Measurements from ENCODE around the gene MYPOP.

Gene MYPOP

DNA sequence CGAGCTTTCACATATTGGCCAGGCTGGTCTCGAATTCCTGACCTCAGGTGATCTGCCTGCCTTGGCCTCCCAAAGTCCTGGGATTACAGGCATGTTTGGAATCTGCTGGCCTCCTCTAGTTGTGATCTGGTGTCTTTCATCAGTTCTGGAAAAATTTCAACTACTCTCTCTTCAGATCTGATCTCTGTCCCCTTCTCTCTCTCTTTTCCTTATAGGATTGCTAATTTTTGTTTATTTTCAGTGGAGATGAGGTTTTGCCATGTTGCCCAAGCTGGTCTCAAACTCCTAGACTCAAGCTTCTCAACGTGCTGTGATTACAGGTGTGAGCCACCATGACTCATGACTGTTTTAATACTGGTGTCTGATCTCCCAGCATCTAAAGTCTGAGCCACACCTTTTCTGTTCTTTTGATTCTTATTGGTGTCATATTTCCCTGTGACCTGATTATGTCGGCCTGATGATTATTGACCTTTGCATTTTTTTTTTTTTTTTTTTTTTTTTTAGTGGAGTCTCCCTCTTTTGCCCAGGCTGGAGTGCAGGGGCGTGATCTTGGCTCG lies 22.6 kb upstream of the MYPOP start:
- Histone ChIP-seq H3K27ac (ENCODE audit: low read depth, low read length) (no peak overlapping the region), H3K27me3 (ENCODE audit: control insufficient read depth, insufficient read depth, low read length) (peaks cover 2% of the 10 kb centered on the region), H3K4me3 (ENCODE audit: low read length) (no peak overlapping the region), H3K9ac (ENCODE audit: low read length) (no peak overlapping the region), H3K36me3 (ENCODE audit: control insufficient read depth, insufficient read depth, low read length) (no peaks in the 10 kb centered on the region), H3K4me1 (ENCODE audit: control insufficient read depth, insufficient read depth, low read length) (peaks cover 2% of the 10 kb centered on the region)

DNA sequence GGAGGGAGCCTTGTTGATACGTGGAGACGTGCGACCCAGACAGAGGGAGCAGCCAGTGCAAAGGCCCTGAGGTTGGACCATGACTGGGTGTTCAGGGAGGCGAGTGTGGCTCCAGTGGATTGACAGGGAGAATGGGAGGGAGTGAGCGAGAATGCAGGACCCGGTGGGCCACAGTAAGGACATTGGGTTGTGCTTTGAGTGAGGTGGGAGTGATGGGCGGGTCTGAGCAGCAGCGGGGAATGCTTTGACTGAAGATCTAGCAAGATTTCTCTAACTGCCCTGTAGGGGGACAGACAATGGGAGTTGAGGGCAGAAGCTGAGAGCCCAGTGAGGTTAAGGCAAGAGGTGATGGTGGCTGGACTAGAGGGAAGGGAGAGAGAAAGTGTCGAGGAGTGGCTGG lies 19.9 kb upstream of the MYPOP start:
- peaks cover 4% of the 10 kb centered on the region for H3K27me3 ChIP-seq (ENCODE audit: control insufficient read depth, insufficient read depth, low read length)
- H3K9ac ChIP-seq (ENCODE audit: low read length), result no peak overlapping the region
- H3K4me1 ChIP-seq (ENCODE audit: control insufficient read depth, insufficient read depth, low read length), result no peaks in the 10 kb centered on the region
- no peak overlapping the region for H3K4me3 ChIP-seq (ENCODE audit: low read length)
- H3K27ac ChIP-seq (ENCODE audit: low read depth, low read length), result no peak overlapping the region
- H3K36me3 ChIP-seq (ENCODE audit: control insufficient read depth, insufficient read depth, low read length), result no peaks in the 10 kb centered on the region

DNA sequence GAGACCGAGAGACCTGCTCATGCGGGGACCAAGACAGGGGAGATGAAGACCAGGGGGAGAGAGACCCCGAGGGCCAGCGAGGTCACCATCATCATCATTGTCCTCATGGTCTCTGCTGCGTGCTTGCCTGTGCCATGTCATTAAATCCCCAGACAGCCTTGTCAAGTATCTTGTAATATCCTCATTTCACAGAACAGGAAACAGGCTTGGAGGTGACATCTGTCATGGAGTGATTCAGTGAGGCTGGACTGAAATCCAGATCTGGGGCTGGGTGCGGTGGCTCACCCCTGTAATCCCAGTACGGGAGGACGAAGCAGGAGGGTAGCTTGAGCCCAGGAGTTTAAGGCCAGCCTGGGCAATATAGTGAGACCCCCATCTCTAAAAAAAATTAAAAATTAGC lies 18.0 kb upstream of the MYPOP start:
- Histone ChIP-seq H3K27ac (ENCODE audit: low read depth, low read length) (no peak overlapping the region), H3K9ac (ENCODE audit: low read length) (no peak overlapping the region), H3K36me3 (ENCODE audit: control insufficient read depth, insufficient read depth, low read length) (no peaks in the 10 kb centered on the region), H3K4me1 (ENCODE audit: control insufficient read depth, insufficient read depth, low read length) (no peaks in the 10 kb centered on the region), H3K27me3 (ENCODE audit: control insufficient read depth, insufficient read depth, low read length) (peaks cover 4% of the 10 kb centered on the region), H3K4me3 (ENCODE audit: low read length) (no peak overlapping the region)

DNA sequence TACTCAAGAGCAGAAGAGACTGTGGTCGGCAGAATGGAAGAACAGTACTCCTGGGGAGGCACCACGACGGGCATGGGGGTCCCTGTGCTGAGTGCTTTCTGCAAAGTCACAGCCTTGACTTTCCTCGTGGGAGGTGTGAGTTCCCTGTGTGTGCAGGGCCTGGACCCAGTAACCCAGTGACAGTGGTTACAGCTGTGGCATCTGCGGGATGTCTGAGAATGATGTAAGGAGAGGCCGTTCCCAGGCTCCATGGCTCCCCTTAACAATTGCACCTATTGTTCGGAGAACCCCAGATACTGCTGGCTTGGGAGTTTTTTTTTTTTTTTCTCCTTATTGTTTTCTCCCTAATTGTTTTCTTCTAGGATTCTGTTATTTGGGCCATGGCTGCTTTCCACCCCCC lies 17.3 kb upstream of the MYPOP start:
- no peak overlapping the region for H3K9ac ChIP-seq (ENCODE audit: low read length)
- H3K36me3 ChIP-seq (ENCODE audit: control insufficient read depth, insufficient read depth, low read length), result no peaks in the 10 kb centered on the region
- H3K27me3 ChIP-seq (ENCODE audit: control insufficient read depth, insufficient read depth, low read length), result peaks cover 4% of the 10 kb centered on the region
- H3K4me1 ChIP-seq (ENCODE audit: control insufficient read depth, insufficient read depth, low read length), result no peaks in the 10 kb centered on the region
- H3K4me3 ChIP-seq (ENCODE audit: low read length), result no peak overlapping the region
- H3K27ac ChIP-seq (ENCODE audit: low read depth, low read length), result no peak overlapping the region

DNA sequence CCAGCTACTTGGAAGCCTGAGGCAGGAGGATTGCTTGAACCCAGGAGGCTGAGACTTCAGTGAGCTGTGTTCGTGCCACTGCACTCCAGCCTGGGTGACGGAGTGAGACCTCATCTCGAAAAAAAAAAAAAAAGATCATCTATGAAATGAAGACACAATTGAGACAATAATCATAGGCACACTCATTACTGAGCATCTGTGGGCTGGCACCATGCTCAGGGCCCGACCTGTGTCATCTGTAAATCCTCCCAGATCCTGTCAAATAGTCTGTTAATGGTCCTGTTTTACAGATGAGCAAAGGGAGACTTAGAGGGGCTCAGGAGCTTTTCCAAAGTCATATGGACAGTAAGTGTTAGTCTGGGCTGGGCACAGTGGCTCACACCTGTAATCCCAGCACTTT lies 16.3 kb upstream of the MYPOP start:
- H3K27me3 ChIP-seq (ENCODE audit: control insufficient read depth, insufficient read depth, low read length), result peaks cover 4% of the 10 kb centered on the region
- no peaks in the 10 kb centered on the region for H3K4me1 ChIP-seq (ENCODE audit: control insufficient read depth, insufficient read depth, low read length)
- H3K4me3 ChIP-seq (ENCODE audit: low read length), result no peak overlapping the region
- no peak overlapping the region for H3K27ac ChIP-seq (ENCODE audit: low read depth, low read length)
- no peak overlapping the region for H3K9ac ChIP-seq (ENCODE audit: low read length)
- H3K36me3 ChIP-seq (ENCODE audit: control insufficient read depth, insufficient read depth, low read length), result no peaks in the 10 kb centered on the region

DNA sequence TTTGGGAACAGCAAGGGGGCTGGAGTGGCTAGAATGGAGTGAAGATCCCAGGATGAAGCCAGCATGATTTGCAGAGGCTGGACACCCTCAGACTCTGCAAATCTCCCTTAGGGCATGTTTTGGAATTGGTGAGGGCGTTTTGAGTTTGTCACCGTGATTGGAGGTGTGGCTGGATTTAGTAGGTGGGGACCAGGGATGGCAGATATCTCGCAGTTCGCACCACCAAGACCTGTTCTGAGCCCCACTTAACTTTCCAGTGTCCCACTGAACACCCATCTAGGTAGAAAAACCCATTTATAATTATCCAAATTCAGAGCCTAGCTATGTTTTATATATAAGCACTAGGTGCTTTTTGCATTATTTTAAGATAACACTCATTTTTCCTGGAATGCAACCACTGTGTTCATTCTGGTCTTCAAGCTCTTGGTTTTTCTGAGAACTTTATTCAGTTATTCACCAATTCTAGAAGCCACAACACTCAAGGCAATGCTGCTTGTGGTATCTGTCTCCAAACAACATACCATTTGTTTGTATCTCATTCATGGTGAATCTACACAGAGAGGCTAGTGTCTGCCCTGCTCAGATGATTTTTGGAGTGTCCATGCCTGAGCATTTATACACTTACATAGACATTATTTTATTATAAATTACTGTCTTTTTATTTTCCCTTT lies 15.1 kb upstream of the MYPOP start:
- Histone ChIP-seq H3K9ac (ENCODE audit: low read length) (no peak overlapping the region), H3K4me3 (ENCODE audit: low read length) (no peak overlapping the region)

DNA sequence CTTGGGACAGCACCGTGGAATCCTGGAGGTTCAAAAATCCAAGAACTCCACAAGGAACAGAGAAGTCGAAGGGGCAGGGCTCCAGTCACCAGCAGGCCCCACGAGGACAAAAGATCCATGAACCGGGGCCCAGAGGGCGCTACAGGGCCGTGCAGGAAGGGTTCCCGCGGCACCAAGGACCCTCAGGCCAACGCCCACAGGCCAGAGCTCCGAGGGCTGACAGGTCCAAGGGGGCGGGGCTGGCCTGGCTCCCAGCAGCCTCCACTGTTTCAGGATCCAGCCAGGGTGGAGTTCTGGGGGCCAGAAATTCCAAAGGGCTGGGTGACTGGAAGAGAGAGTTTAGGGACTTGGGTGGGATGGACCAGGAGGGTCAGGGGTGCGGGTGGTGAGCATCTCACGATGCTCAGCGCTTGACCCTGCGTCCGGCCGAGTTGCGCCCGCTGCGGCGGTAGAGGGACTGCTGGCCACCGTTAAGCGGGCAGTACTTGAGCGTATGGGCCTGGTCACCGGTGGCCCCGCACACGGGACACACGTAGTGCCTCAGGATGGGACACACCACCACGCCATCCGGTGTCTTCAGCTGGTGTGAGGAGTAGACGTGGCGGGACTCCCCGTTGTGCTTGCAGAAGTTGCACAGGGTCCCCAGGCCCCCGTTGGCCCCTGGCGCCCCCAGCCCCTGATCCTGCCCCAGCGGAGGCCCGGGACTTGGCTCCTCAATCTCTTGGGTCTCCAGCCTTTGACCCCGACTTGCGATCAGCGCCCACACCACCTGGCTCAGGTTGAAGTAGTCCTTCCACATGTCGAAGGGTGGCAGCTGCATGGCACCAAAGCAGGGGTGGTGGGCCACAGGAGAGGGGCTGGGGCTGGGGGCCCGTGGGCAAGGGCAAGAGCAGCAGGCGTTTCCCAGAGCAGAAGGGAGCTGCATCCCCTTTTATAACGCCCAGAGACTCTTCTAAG lies 11.7 kb upstream of the MYPOP start, which contains the start of gene NANOS2:
TSS of gene NANOS2 (minus strand) at position 905 of the 957 bp plus-strand sequence. CDS start at position 820, 85 bp downstream.
- Histone ChIP-seq H3K36me3 (ENCODE audit: control insufficient read depth, insufficient read depth, low read length) (no peaks in the 10 kb centered on the region), H3K9ac (ENCODE audit: low read length) (no peak within 1 kb of the TSS), H3K4me1 (ENCODE audit: control insufficient read depth, insufficient read depth, low read length) (no peaks in the 10 kb centered on the region), H3K4me3 (ENCODE audit: low read length) (no peak within 1 kb of the TSS), H3K27ac (ENCODE audit: low read depth, low read length) (no peak within 1 kb of the TSS), H3K27me3 (ENCODE audit: control insufficient read depth, insufficient read depth, low read length) (no peaks in the 10 kb centered on the region)

More for the DNA sequence above, 15.1 kb upstream of the MYPOP start:
- no peak overlapping the region for H3K27ac ChIP-seq (ENCODE audit: low read depth, low read length)
- H3K27me3 ChIP-seq (ENCODE audit: control insufficient read depth, insufficient read depth, low read length), result peaks cover 4% of the 10 kb centered on the region
- no peaks in the 10 kb centered on the region for H3K36me3 ChIP-seq (ENCODE audit: control insufficient read depth, insufficient read depth, low read length)
- H3K4me1 ChIP-seq (ENCODE audit: control insufficient read depth, insufficient read depth, low read length), result no peaks in the 10 kb centered on the region

DNA sequence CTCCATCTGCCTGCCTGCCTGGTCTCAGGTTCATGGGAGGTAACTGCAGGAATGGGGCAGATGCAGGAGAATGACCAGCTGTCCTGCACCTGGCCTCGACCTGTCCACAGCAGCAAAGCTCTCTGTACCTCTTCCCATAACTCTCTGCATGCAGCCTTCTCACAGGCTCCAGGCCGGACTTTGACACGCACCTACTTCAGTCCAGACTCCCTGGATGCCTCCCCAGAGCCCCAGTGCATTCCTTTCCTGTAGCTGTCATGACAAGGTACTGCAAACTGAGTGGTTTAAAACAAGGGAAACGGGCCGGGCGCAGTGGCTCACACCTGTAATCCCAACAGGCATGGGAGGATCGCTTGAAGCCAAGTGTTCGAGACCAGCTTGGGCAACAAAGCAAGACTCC lies 8.9 kb upstream of the MYPOP start:
- Histone ChIP-seq H3K27me3 (ENCODE audit: control insufficient read depth, insufficient read depth, low read length) (no peaks in the 10 kb centered on the region), H3K36me3 (ENCODE audit: control insufficient read depth, insufficient read depth, low read length) (no peaks in the 10 kb centered on the region), H3K4me1 (ENCODE audit: control insufficient read depth, insufficient read depth, low read length) (no peaks in the 10 kb centered on the region), H3K4me3 (ENCODE audit: low read length) (no peak overlapping the region), H3K9ac (ENCODE audit: low read length) (no peak overlapping the region), H3K27ac (ENCODE audit: low read depth, low read length) (no peak overlapping the region)

DNA sequence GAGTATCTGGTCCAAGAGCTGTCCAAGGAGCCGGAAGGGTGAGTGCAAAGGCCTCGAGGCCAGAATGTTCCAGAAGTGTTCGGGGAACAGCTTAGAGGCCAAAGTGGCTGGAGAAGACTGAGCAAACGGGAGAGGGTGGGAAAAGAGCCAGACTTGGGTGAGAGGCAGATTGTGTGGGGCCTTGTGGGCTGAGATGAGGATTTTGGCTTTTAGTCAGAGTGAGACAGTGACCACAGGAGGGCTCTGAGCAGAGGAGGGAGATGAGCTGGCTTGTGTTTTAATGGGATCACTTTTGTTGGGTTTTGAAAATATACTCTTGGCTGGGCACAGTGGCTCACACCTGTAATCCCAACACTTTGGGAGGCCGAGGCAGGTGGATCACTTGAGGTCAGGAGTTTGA lies 6.5 kb upstream of the MYPOP start:
- Histone ChIP-seq H3K27me3 (ENCODE audit: control insufficient read depth, insufficient read depth, low read length) (no peaks in the 10 kb centered on the region), H3K4me1 (ENCODE audit: control insufficient read depth, insufficient read depth, low read length) (no peaks in the 10 kb centered on the region), H3K27ac (ENCODE audit: low read depth, low read length) (no peak overlapping the region), H3K4me3 (ENCODE audit: low read length) (no peak overlapping the region), H3K36me3 (ENCODE audit: control insufficient read depth, insufficient read depth, low read length) (no peaks in the 10 kb centered on the region), H3K9ac (ENCODE audit: low read length) (no peak overlapping the region)

DNA sequence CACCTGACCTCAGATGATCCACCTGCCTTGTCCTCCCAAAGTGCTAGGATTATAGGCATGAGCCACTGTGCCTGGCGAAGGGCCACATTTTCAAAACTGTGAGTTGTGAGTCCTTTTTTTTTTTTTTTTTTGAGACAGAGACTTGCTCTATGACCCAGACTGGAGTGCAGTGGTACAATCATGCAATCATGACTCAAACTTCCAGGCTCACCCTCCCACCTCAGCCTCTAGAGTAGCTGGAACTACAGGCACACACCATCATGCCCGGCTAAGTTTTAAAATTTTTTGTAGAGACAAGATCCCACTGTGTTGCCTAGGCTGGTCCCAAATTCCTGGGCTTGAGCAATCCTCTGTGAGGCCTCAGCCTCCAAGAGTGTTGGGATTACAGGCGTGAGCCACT lies 3.8 kb upstream of the MYPOP start:
- peaks cover 4% of the 10 kb centered on the region for H3K4me1 ChIP-seq (ENCODE audit: control insufficient read depth, insufficient read depth, low read length)
- no peak overlapping the region for H3K4me3 ChIP-seq (ENCODE audit: low read length)
- H3K27me3 ChIP-seq (ENCODE audit: control insufficient read depth, insufficient read depth, low read length), result no peaks in the 10 kb centered on the region
- no peak overlapping the region for H3K27ac ChIP-seq (ENCODE audit: low read depth, low read length)
- no peaks in the 10 kb centered on the region for H3K36me3 ChIP-seq (ENCODE audit: control insufficient read depth, insufficient read depth, low read length)
- H3K9ac ChIP-seq (ENCODE audit: low read length), result no peak overlapping the region

DNA sequence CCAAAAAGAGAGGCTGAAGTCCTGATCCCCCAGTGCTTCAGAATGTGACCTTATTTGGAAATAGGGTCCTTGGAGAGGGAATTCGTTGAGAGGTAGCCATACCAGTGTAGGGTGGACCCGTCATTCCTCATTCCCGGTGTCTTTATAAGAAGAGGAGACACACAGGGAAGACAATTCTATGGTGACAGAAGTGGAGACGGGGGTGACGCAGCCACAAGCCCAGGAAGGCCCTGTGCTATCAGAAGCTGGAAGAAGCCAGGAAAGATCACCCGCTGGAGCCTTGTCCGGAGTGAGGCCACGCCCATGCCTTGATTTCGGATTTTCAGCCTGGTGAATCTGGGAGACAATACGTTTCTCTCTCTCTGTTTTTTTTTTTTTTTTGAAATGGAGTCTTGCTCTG lies 2.6 kb upstream of the MYPOP start:
- no peak overlapping the region for H3K4me3 ChIP-seq (ENCODE audit: low read length)
- no peak overlapping the region for H3K27ac ChIP-seq (ENCODE audit: low read depth, low read length)
- peaks cover 9% of the 10 kb centered on the region for H3K4me1 ChIP-seq (ENCODE audit: control insufficient read depth, insufficient read depth, low read length)
- H3K36me3 ChIP-seq (ENCODE audit: control insufficient read depth, insufficient read depth, low read length), result no peaks in the 10 kb centered on the region
- H3K27me3 ChIP-seq (ENCODE audit: control insufficient read depth, insufficient read depth, low read length), result no peaks in the 10 kb centered on the region
- no peak overlapping the region for H3K9ac ChIP-seq (ENCODE audit: low read length)

Measured in rectal smooth muscle tissue (tissue), 1 donor.